Breast epithelium (tissue), 3 donors: ENCODE data around the gene NMRK2.

Experiments
- CTCF ChIP-seq, 3 donors: fragments of 450-650 bp; IDR thresholded peaks; one replicate each; pipeline ENCODE4 v1.5.1; 2016 to 2017; ENCODE audit warnings: antibody characterized with exemption in 3 of 3, mild to moderate bottlenecking in 3 of 3, moderate library complexity in 3 of 3
- POLR2A ChIP-seq: fragments of 450-650 bp; IDR thresholded peaks from one replicate; pipeline ENCODE4 v1.6.1; 2016; ENCODE audit warnings: antibody characterized with exemption, mild to moderate bottlenecking, moderate library complexity
- POLR2AphosphoS5 ChIP-seq, 3 donors: sonication (generic); formaldehyde crosslinking; IDR thresholded peaks; one replicate each; pipeline ENCODE4 v1.6.1; 2017; ENCODE audit warnings: antibody characterized with exemption in 3 of 3

- no peak for TF ChIP-seq CTCF (IDR thresholded peaks at IDR 0.05)
- no peak for TF ChIP-seq POLR2A
- TF ChIP-seq POLR2AphosphoS5 (IDR thresholded peaks at IDR 0.05): no peak
Measured at GRCh38 chr19:3979289-3979673, 46.4 kb downstream of the NMRK2 start.
